Ishikawa (cell line): Measurements from ENCODE around the gene ATXN1.

Source experiments
- EP300 ChIP-seq: IDR thresholded peaks from 2 replicates; pipeline ENCODE4 v1.6.1; 2012; ENCODE audit warnings: borderline replicate concordance
- RAD21 ChIP-seq: IDR thresholded peaks from 2 replicates; pipeline ENCODE4 v1.6.1; 2012; ENCODE audit warnings: low read depth
- TAF1 ChIP-seq: IDR thresholded peaks from 2 replicates; pipeline ENCODE4 v1.6.1; 2012; ENCODE audit warnings: low read depth, mild to moderate bottlenecking
- YY1 ChIP-seq: IDR thresholded peaks from 2 replicates; pipeline ENCODE4 v1.6.1; 2012; ENCODE audit warnings: low read depth
- TF ChIP-seq, protein P1 (sequence below): IDR thresholded peaks from 2 replicates; pipeline ENCODE4 v1.6.1; 2012

DNA sequence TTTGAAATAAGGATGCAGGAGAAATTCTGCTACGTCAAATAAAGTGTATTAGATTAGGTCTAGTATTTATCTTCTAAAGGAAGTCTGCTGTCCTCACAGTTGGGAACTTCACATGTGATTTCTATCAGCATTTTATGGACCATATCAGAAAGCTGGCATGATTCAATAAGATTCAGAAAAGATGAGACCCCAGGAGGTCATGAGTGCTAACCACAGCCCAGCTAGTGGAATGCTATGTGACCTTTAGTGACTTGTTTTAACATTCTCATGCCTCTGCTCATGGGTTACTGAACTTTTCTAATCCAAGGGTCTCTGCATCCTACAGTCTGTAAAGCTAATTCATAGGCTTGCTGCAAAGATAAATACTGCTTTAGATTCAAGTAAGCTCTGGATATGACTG lies 372.8 kb downstream of the ATXN1 start:
- TF ChIP-seq EP300 (no peak), RAD21 (no peak), TAF1 (no peak), YY1 (no peak)
- TF ChIP-seq, protein P1, sequence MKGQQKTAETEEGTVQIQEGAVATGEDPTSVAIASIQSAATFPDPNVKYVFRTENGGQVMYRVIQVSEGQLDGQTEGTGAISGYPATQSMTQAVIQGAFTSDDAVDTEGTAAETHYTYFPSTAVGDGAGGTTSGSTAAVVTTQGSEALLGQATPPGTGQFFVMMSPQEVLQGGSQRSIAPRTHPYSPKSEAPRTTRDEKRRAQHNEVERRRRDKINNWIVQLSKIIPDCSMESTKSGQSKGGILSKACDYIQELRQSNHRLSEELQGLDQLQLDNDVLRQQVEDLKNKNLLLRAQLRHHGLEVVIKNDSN: no peak
